GM21786 (cell line): Measurements from ENCODE around the gene CCR9.
A peak's percentile ranks its signal among the peaks of the same experiment; 100 is the strongest.

Experiments used
- ATAC-seq: cut with Tn5 transposase; IDR thresholded peaks from one replicate; pipeline ENCODE4 v1.9.1; 2021; ENCODE audit not compliant: unreplicated experiment

The CCR9 gene

DNA sequence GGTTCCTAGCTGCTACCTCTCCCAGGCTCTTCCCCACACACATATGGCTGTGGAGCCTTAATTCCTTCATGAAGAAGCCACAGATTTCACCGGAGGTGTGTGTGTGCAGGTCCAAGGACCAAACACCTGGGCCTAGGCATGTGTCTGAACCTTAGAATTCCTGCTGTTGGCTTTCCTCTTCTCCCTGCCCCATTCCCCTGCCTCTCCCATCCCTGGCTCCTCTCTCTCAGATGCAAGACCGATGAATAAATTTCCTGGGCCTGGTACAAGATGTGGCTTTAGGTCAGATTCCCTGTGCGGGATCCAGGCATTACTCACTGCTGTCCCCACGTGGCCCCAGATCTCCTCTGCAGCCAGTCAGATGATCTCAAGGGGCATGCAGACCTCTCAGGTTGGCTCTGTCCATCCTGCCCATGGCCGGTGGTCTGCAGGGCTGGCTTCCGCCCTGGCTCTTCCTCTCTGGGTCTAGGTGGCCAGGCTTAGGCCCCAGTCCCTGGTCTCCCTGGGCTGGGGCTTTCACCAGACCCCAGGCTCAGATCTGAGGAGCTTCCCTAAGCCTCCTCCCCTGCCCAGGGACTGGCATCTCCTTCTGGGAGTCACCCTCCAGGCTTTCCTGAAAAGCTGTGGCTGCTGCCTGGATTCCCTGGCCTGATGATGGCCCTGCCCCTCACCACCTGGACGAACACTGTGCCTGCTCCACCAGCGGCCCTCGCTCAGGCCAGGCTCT lies 20.5 kb downstream of the CCR9 start:
- no peak for ATAC-seq

DNA sequence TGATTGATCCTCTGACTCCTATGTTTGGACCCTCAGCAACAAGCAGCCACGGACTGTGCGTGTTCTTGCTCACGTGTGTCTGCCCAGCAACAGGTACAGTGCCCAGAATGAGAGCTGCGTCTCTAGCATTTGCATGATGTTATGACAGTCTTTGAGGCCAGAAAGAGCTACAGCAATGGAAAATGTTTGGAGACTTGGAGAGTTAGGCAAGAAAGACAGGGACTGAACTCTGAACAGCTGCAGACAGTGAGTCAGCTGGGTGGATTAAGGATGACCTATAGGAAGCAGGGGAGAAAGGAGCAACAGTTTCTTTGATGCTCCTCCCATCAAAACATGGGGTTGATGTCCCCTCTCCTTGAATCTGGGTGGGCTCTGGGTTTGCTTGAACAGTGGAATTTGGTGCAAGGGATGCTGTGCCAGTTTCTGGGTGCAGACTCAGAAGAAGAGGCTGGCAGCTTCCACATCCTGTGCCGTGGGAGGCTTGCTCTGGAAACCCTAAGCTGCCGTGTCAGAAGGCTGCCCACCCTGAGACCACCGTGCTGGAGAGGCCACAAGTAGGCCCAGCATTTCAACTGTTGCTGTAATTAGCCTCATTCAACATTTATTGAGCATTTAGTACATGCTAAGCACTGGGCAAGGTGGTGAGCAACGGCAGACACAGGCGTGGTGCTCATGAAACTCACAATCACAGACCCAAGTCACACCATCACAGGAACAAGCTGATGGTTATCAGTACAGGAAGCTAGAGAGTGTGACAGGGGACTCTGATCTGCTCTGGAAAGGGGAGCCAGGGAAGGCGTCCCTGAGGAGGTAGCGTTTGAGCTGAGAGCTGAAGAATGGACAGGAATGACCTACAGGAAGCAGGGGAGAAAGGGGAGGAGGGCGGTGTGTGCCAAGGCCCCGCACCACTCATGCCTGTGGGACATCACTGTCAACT lies 21.7 kb downstream of the CCR9 start:
- no peak for ATAC-seq

DNA sequence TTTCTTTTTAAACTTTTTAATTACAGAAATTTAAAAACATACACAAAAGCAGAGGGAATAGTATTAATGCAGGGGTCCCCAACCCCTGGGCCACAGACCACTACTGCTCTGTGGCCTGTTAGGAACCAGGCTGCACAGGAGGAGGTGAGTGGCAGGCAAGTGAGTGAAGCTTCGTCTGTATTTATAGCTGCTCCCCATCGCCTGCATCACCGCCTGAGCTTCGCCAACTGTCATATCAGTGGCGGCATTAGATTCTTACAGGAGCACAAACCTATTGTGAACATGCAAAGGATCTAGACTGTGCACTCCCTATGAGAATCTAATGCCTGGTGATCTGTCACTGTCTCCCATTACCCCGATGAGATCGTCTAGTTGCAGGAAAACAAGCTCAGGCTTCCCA lies 22.4 kb downstream of the CCR9 start:
- ATAC-seq: no peak

DNA sequence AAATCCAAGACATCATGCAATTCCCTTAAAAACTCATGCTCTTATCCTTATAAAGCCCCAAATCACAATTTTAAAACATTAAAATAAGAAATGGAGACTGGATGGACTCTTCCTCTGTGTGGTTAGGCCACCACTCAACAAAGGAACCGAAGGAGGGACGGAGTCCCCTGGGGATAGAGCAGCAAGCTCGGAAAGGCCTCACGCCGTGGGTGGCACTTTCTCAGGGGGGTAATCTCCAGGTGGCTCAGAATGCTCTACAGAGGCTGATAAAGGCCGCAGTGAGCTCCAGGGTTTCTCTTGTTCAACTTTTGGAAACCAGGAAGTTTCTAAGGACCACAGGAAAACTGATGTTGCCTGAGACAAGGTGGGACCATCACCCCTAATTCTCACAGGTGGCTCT lies 23.2 kb downstream of the CCR9 start:
- no peak for ATAC-seq

DNA sequence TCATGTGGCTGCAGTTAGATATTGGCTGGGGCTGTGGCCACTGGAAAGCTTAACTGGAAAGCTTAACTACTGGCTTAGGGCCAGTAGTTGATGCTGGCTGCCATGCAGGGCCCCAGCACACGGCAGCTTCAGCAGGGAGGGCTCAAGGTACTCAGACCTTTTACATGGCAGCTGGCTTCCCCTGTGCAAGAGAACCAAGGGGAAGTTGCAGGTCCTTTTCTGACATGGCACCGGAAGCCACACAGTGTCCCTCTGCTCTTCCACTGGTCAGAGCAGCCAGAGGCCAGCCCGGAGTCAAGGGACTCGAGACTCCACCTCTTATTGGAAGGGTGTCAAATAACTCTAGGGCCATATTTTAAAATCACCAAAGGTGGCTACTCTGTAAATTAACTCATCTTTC lies 24.5 kb downstream of the CCR9 start:
- ATAC-seq: no peak

DNA sequence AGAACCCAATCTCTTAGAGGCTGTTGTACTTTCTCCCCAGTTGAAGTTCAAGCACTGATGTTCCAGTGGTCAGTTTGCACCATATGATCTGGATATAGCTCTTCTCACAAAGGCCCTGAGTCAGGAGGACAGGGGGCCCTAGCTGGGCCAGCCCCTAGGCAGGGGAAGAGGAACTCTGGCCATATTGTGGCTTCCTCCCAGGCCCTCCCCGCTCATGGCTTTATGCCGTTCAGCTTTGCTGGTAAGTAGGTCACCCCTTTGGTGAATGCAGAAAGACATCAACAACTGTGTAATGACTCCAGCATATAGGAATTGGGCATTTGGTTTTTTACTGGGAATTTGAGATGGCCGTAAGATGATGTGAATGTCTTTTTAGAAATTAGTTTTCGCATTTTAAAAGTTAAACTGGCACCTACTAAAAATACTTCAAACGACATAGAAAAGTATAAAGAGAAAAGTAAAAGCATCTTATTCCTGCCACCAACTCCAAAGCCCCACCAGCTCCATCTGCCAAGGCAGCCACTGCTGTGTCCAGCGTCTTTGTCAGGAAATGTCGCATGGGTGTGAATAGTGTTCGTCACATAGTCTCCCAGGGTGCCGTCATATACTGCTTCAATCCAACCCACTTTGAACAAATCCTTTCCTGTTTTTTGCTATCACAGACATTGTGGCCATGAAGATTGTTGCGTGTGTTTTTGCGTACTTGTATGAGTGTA lies 25.3 kb downstream of the CCR9 start:
- ATAC-seq: no peak

DNA sequence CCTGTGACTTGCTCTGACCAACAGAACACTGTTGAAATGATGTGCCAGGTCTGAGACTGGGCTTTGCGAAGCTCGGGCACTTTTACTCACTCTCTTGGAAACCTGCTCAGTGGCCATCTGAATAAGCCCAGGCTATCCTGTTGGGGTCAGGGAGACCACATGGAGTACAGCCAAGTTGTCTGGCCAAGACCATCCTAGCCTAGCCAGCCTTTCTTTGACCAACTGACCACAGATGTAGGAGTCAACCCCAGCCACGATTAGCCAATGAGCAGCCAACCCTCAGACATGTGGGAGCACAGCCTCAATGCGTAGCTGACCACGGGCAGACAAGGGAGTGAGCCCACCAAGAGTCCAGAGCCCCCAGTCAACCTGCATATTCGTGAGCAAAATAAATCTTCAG lies 26.1 kb downstream of the CCR9 start:
- no peak for ATAC-seq

DNA sequence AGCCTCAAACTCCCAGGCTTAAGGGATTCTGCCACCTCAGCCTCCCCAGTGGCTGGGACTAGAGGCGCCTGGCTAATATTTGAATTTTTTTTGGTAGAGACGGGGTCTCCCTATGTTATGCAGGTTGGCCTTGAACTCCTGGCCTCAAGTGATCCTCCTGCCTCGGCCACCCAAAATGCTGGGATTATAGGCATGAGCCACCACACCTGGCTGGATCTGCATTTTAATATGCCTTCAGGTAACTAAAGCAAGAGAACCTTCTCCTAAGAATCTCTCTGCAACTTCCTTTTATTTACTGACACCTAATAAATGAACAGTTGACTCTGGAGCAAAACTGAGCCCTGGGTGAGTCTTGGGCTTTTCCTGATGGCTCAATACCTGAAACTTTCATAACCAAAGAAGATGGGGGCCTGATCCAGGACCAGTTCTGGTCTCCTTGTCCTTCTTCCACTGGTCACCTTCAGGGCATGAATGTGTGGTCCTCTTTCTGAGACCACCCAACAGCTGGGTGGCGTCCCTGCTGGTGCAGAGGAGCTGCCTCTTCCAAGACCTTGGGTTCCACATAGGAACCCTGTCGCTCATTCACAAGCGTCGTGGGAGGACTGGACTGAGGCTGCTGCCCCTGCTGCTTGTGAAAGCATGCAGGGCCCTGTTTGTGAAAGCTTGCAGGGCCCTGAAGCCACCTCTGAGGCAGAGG lies 28.2 kb downstream of the CCR9 start:
- no peak for ATAC-seq

DNA sequence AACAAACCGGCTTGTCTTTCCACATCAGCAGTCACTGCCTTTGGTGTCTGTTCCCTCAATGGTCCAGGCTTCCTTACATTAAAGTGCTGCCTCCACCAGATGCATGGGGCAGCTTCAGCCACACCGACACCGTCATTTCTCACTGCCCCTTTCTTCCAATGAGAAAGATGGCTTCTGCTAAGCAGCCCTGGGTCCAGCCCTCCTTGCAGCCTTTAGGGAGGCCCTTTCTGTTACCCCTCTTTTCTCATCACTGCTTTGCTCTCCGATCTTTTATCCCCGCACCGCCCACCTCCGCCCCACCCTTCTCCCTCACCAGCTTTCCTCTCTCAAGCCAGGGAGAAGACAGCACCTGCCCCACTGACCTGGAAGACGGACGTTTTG lies 28.7 kb downstream of the CCR9 start:
- no peak for ATAC-seq

DNA sequence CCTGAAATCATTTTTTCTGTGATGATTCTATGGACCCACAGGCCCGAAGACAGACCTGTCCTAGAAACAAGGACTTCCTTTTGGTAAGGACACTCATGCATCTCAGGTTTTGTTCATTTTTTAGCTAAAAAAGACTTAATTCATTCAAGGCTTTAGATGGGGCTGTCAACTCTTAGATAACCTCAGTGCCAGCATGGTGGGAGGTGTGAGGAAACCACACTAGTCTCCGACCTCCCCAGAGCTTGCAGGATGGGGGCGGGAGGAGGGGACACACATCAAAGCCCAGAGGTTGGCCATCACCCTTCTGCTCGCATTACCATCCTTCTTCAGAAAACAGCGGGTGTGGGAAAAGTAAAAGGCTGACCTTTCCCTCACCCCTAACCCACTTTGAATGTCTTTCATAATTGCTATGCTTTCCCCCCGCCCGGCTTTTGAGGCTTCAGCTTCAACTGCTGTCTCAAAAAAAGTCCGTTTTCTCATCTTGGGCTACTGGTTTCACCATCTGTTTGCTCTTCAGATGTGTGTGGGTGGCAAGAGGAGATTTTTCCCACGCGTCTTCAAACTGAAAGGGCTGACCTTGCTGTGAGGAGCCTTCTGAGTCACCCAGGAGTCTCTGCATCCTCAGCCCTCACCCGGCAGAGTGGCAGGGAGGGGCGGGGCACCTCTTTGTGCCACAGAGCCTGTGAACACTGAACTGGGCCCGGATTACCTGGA lies 29.3 kb downstream of the CCR9 start:
- peak; percentile 86 for ATAC-seq

DNA sequence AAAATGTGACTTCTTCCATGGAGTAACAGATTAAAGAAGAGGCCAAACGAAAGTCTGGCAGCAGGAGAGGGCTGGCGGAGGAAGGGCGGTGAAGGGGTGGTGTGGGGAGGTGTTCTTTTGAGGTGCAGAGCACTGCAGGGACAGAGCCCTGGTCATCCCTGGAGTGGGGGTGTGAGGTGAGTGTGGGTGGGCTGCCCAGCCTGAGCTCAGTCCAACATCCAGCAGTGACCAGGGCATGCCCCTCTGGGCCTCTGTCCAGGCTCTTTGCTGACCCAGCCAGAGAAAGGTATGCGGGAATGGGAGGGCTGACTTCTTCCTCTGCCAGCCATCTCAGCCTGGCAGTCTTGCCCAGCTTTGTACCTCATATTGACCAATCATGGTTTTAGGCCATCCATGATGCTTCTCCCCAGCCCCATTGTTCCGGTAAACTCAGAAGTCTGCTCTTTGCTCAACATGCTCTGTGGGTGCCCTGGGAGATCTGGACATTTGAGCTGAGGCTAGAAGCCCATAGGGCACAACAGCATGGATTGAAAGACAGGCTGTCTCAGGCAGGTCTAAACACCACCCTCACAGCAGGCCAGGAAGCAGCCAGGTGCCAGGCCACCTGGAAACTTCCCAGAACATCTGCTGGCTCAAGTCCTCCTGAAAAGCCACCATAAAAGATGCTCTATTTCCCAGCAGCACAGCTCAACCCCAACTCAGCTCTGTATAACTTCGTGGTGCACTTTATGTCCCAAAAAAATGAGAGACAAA lies 31.0 kb downstream of the CCR9 start:
- no peak for ATAC-seq

DNA sequence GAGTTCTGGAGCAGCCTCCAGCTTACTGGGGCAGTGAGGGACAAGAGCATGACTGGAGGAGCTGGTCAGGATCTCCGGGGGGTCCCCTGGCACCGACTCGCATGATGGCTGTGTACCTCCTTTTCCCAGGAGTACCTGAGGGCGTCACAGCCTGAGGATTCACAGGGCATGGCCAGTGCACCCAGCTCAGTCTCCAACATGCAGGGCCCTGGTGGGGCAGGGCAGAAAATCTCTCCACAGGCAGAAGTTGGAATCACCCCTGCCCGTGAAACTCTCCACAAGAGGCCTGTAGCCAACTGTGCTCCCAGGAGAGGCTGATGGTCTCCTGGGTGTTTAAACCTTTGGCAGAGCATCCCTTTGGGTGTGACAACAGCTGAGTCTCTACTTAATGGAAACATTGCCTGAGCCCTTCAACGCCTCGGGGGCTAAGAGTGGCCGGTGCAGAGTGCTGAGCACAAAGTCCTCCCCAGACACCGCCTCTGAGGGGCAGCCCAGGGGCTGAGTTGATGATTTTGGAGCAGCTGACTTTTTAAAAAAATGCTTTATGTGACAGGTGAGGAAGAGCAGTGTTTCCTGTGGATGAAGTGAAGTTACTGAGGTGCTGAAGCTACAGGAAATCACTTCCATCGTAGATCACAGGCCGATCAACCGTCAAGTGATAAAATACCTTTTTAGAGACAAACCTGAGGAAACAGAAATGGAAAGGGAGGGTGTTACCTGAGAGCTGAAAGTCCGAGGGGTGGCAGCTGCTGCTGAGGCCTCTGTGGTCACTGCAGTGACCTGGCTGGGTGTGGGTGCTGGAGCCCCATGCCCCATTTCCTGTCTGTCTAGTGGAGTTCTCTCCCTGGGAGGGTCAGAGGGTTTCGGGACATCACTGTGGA lies 35.1 kb downstream of the CCR9 start:
- no peak for ATAC-seq

DNA sequence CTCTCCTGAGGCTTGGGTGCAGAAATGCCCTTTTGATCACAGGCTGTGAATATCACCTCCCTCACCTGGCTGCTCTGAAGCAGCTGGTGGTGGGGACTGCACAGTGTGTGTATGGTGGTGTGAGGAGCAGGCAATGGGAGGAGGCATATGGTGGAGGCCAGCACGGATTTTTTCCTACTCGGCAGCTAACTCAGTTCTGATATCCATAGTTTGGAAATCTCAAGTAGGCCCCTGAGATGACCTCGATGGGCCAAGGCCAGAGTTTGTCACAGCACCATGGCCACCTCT lies 35.6 kb downstream of the CCR9 start:
- no peak for ATAC-seq

DNA sequence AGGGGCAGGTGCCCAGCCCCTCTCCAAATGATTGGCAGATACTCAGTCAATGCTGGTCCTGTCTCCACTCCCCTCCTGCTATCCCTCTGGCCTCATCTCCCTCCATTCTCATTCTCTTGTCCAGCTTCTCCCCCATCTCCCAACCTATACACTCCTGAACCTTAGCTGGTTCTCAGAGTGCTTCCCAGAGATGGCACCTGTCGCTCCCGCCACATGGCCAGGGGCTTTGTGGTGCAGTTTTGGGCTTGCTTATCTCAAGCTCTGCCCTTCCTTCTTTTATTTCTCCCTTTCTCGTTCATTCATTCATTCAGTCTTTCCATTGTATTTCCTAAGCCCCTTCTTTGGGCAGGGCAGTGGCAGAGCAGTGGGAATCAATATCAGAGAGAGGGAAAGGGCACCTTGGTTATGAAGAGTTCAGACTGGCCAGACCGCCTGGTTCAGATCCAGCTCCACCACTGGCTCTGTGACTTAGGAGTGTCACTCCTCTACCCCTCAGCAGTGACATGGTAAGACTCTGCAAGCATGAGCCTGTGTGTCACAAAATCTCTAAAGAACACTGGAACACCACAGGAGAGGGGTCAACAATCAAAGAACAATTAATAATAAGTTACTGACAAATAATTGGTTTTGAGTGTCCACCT lies 36.7 kb downstream of the CCR9 start:
- ATAC-seq: no peak

DNA sequence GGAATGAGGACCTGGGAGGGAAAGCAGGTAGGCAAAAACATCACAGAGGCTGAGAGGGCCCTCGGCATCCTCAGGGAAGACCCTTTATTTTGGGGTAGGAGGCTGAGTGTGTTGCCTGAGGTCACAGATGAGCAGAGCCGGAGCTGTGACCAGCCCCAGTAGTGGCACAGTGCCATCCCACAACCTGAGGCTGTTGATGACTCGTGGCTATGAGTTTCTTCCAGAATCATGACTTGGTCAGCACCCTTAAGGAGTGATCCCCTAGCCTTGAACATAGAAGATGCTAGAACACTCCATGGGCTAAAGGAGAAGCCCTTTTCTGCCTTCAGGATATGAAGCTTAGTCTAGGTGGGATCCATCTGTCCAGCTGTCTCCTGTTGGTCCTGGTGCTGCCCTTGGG lies 37.4 kb downstream of the CCR9 start:
- no peak for ATAC-seq

DNA sequence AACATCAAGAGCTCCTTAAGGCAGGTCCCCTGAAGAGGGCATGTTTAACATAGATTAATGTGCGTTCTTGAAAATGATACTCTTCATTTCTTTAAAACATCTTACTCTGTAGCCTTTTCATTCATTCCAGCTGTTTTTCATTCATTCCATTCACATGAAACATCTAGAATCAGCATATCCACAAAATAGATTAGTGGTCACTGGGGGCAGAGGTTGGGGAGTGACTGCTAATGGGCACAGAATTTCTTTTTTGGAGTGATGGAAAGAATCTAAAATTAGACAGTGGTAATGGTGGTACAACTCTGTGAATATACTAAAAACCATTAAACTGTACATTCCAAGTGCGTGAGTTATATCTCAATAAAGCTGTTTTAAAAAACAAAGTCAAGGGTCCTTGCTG lies 41.5 kb downstream of the CCR9 start:
- no peak for ATAC-seq

DNA sequence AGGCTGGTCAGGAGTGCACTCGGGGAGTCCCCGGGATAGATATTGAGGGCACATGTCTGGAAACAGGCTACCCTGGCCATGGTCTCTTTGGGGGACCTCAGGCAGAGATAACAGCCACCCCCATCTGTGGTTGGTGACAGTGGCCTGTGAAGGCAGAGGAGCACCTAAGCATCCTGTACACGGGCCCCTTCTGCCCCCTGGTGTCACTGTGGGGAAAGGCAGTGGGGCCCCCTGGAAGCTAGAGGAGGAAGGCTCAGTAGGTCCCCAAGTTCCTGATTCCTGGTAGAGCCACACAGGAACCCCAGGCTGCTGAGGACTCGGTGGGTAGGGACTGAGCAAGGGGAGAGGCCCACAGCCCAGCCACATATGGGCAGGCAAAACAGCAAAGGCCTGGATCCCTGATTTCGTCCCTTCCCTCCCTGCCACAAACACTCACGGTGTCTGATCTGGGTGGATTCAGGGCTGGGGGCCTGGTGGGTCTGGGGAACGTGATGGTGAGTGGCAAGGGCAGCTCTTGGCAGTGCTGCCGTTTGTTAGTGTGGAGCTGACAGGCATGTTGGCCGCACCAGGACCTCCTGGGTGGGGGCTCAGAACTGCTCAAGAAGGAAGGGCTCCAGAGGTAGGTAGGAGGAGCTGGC lies 42.8 kb downstream of the CCR9 start:
- no peak for ATAC-seq

DNA sequence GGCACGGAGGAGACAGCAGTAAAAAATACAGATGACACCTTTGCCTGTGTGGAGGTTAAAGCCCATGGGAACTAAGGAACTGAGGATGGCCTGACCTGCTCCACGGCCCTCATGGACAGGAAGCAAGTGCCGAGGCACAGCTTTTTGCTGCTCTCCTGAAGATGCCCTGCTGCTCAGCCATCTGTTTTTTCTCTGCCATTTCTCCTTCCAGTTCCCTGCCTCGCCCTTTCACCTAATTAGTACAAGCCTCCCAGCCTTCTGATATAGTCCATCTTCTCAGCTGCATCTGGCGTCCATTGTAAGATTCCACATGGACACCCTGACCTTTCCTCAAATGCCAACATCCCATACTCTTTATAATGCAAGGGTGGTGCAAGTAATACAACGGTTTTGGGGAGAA lies 45.2 kb downstream of the CCR9 start:
- no peak for ATAC-seq
